Measurements from ENCODE around the gene DNAJC18.

DNAJC18 gene

DNA sequence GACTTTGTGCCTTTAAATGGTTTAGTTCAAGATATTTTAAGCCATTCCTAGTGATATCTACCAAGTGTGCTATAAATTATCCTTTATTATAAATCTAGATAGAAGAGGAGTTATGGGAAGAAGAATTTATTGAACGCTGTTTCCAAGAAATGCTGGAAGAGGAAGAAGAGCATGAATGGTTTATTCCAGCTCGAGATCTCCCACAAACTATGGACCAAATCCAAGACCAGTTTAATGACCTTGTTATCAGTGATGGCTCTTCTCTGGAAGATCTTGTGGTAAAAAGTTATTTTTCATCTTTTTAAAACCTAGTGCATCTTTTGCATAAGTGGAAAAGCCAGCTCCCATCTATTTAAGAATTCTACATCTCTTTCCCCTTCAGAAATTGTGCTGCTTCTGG lies 74.9 kb downstream of the DNAJC18 start:
- DNase-seq (ENCODE audit: low spot score): no peak

- DNase-seq (ENCODE audit: low spot score): no peak
These were observed 75.4 kb downstream of the DNAJC18 start for GRCh38 chr5:139363937-139364336.

GRCh38 chr5:139361835-139362429 lies 77.4 kb downstream of the DNAJC18 start:
- no peak for DNase-seq (ENCODE audit: low spot score)

GRCh38 chr5:139360384-139360783 lies 78.9 kb downstream of the DNAJC18 start:
- DNase-seq (ENCODE audit: low spot score): no peak
